Measurements from ENCODE around the gene NLGN1. TPM values are rescaled to one million over a fixed set of nuclear protein-coding genes. Genes with fewer than 3 reads are reported as not detected.
A peak's percentile ranks its signal among the peaks of the same experiment; 100 is the strongest.

The NLGN1 gene
- total RNA-seq, 3 donors from 2014 or later (not counting 1 experiment from before 2014, with no cell fraction given) = not detected

GRCh38 chr3:173641696-173642095 lies 244.2 kb downstream of the NLGN1 start:
- intact Hi-C loops (cut with micrococcal nuclease) = no loop called here
- TF ChIP-seq CTCF (IDR thresholded peaks at IDR 0.05) = no peak
- H3K9me3 Mint-ChIP-seq = peaks cover 7 to 11% of the 10 kb centered on the region in 2 donors
- WGBS (ENCODE audit: insufficient coverage) = no CpG with 5 or more reads among the region's 1 CpG
- Histone ChIP-seq H3K4me3 (ENCODE audit: low read length) (no peak overlapping the region), H3K27ac (ENCODE audit: low read length) (no peak overlapping the region), H3K27me3 (ENCODE audit: control insufficient read depth, insufficient read depth, low read length) (no peaks in the 10 kb centered on the region), H3K9me3 (ENCODE audit: control insufficient read depth, insufficient read depth, low read length) (peaks cover 14% of the 10 kb centered on the region), H3K4me1 (ENCODE audit: control insufficient read depth, insufficient read depth, low read length) (no peaks in the 10 kb centered on the region), H3K36me3 (ENCODE audit: control insufficient read depth, insufficient read depth, low read length) (no peaks in the 10 kb centered on the region)
- no peaks in the 10 kb centered on the region for H3K27me3 Mint-ChIP-seq (ENCODE audit: low read depth in 2 of 2)
- DNase-seq (no peak), ATAC-seq (no peak)
- no peaks in the 10 kb centered on the region for H3K36me3 Mint-ChIP-seq
- H3K4me1 Mint-ChIP-seq = no peaks in the 10 kb centered on the region
- H3K27ac Mint-ChIP-seq = no peak overlapping the region
- H3K4me3 Mint-ChIP-seq = no peak overlapping the region

GRCh38 chr3:173644086-173645082 lies 246.8 kb downstream of the NLGN1 start:
- Histone ChIP-seq H3K36me3 (ENCODE audit: control insufficient read depth, insufficient read depth, low read length) (no peaks in the 10 kb centered on the region), H3K27me3 (ENCODE audit: control insufficient read depth, insufficient read depth, low read length) (no peaks in the 10 kb centered on the region), H3K4me3 (ENCODE audit: low read length) (no peak overlapping the region), H3K9me3 (ENCODE audit: control insufficient read depth, insufficient read depth, low read length) (peaks cover 11% of the 10 kb centered on the region), H3K4me1 (ENCODE audit: control insufficient read depth, insufficient read depth, low read length) (no peaks in the 10 kb centered on the region), H3K27ac (ENCODE audit: low read length) (no peak overlapping the region)
- DNase-seq (no peak), ATAC-seq (peak in 1 of 3 donors; percentile 32)
- 90% methylated on average over 13 of the region's 13 CpGs for WGBS (ENCODE audit: insufficient coverage)
- no peak for TF ChIP-seq CTCF (IDR thresholded peaks at IDR 0.05)
- H3K27me3 Mint-ChIP-seq (ENCODE audit: low read depth in 2 of 2) = no peaks in the 10 kb centered on the region
- intact Hi-C loops (cut with micrococcal nuclease) = no loop called here
- H3K27ac Mint-ChIP-seq = no peak overlapping the region
- no peaks in the 10 kb centered on the region for H3K4me1 Mint-ChIP-seq
- H3K36me3 Mint-ChIP-seq = no peaks in the 10 kb centered on the region
- peaks cover 4 to 9% of the 10 kb centered on the region in 2 donors for H3K9me3 Mint-ChIP-seq
- no peak overlapping the region for H3K4me3 Mint-ChIP-seq

GRCh38 chr3:173650596-173650995 lies 253.1 kb downstream of the NLGN1 start:
- no peaks in the 10 kb centered on the region for H3K4me1 Mint-ChIP-seq
- no peak for TF ChIP-seq CTCF (IDR thresholded peaks at IDR 0.05)
- Histone ChIP-seq H3K27ac (ENCODE audit: low read length) (no peak overlapping the region), H3K27me3 (ENCODE audit: control insufficient read depth, insufficient read depth, low read length) (no peaks in the 10 kb centered on the region), H3K4me1 (ENCODE audit: control insufficient read depth, insufficient read depth, low read length) (no peaks in the 10 kb centered on the region), H3K4me3 (ENCODE audit: low read length) (no peak overlapping the region), H3K36me3 (ENCODE audit: control insufficient read depth, insufficient read depth, low read length) (no peaks in the 10 kb centered on the region), H3K9me3 (ENCODE audit: control insufficient read depth, insufficient read depth, low read length) (peaks cover 3% of the 10 kb centered on the region)
- no peaks in the 10 kb centered on the region for H3K36me3 Mint-ChIP-seq
- H3K27me3 Mint-ChIP-seq (ENCODE audit: low read depth in 2 of 2) = no peaks in the 10 kb centered on the region
- no peak overlapping the region for H3K4me3 Mint-ChIP-seq
- DNase-seq (no peak), ATAC-seq (no peak)
- H3K9me3 Mint-ChIP-seq = peaks cover 10 to 12% of the 10 kb centered on the region in 2 donors
- intact Hi-C loops (cut with micrococcal nuclease) = no loop called here
- no CpG with 5 or more reads among the region's 1 CpG for WGBS (ENCODE audit: insufficient coverage)
- H3K27ac Mint-ChIP-seq = no peak overlapping the region
